HG03469 (cell line): ENCODE data around the gene PMS1.
"Not testable (repeated sequence)": the region's sequence is repeated elsewhere in the genome, so short reads cannot be mapped to it uniquely, and the experiment has no call there.

Experiments used
- ATAC-seq: cut with Tn5 transposase; IDR thresholded peaks from one replicate; pipeline ENCODE4 v1.9.1; 2021; ENCODE audit warnings: mild to moderate bottlenecking, moderate library complexity, moderate number of reproducible peaks; ENCODE audit not compliant: unreplicated experiment

PMS1 gene

GRCh38 chr2:189803431-189803830, 19.2 kb downstream of the PMS1 start:
- no peak for ATAC-seq

DNA sequence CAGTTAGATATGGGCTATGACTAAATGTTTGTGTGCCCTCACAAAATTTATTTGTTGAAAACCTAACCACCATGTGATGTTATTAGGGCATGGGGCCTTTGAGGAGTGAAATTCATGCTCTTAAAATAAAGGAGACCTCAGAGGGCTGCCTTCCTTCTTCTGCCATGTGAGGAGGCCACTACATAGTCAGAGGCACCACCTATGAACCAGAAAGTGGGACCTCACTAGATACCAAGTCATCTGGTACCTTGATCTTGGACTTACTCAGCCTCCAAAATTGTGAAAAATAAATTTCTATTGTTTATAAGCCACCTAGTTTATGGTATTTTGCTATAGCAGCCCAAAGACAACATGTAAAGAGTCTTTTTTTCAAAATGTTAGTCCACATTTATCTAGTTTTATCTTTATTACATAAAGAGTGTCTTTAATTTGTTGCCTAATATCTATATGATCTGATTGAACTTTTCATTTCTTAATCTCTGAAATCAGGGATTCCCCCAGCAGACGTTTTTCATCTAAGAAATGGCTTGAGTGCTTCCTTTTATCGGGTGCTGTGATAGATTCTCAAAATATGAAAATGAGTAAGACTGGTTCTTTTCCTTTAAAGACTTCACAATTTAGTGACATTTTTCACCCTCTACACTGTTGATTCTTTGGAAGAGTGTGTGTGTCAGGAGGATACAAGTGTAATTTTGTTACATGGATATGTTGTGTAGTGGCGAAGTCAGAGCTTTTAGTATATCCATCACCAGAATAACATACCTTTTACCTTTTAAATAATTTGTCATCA, 34.2 kb downstream of the PMS1 start:
- no peak for ATAC-seq

GRCh38 chr2:189819297-189819704, 35.1 kb downstream of the PMS1 start:
- ATAC-seq = no peak

DNA sequence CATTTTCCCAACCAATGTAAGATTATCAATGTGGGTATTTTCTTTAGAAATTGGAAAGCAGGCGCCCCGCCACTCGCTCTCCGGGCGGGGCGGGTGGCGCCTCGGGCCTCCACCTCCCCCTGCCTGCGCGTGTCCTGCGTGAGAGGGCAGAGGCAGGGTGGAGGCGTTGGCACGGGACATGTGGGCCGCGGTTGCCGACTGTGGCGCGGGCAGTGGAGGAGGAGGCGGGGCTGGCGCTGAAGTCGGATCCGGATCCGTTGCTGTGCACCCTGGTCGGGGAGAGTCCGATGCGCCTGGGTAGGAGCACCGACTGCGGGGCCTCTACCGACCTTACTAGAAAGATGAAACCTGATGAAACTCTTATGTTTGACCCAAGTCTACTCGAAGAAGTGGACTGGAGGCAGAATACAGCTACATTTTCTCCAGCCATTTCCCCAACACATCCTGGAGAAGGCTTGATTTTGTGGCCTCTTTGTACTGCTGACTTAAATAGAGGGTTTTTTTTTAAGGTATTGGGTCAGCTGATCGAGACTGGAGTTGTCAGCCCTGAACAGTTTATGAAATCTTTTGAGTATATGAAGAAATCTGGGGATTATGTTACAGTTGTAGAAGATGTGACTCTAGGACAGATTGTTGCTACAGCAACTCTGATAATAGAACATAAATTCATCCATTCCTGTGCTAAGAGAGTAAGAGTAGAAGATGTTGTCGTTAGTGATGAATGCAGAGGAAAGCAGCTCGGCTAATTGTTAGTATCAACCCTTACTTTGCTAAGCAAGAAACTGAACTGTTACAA, 37.9 kb downstream of the PMS1 start:
- no peak for ATAC-seq

- ATAC-seq = no peak
These were observed 40.6 kb downstream of the PMS1 start for GRCh38 chr2:189824694-189825396.

DNA sequence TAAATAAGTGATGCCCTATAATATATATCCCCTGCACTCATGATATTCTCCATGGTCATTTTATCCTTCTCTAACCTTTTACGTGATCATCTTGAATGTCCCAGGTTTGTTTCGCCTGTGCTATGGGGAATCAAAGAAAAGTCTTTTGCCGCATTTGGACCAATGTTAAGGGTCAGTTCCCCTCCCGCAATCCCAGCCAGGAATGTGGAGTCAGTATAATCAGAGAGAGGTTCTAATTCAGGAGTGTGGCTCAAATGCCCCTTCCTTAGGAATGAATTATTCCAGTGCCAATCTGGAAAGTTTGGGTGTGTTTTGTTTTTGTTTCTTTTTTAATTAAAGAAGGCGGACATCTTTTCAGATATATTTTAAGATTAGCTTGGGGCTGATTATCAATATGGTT, 41.8 kb downstream of the PMS1 start:
- no peak for ATAC-seq

DNA sequence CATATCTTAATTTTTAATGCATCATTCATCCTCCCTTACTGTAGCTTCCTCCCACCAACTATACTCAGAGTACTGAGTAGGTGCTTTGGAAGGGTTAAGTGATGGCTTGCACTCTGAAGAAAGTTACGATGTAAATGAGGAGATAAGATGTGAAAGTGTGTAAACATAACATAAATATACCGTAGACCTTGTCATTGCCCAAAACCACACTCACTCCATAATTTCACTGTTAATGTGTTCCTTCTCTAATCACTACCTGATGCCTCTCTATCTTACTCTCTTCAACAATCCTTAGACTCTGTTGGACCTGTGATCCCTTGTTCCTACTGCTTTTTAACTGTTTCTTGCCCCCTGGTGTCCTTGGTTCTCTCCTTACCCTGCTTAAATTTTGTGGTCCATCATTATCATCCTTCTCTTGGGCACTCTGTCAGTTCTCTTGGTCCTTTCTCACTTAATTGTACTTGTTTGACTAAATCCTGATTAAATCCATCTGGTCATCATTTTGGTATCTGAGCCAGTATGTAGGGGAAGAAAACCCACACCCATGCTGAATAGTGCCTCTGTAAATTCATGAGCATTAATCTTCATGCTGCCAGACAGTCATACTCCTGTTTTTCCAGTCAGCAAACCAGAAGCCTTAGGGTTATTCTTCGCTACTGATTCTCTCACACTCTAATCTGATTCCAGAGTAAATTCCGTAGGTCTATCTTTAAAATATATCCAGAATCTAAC, 45.0 kb downstream of the PMS1 start:
- ATAC-seq = no peak

GRCh38 chr2:189830510-189830909, 46.3 kb downstream of the PMS1 start:
- ATAC-seq = no peak

DNA sequence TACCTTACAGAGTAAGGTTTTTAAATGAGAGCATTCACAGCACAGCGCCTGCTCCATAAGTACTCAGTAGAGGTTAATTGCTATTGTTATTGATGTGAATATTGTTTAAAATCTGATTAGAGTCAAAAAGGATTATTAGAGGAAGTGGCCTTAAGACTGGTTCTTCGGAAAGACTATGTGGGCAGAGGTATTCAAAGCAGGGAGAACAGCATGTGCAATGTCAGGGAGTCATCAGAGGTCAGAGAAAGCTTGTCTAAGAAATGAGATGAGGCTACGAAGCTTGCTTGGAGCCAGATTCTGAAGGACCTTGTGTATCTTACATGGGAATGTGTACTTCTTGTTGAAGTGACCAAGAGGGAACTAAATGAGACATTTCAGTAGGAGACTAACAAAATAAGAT, 49.8 kb downstream of the PMS1 start:
- peak; percentile 56 for ATAC-seq

- not testable (repeated sequence) for ATAC-seq
These were observed 50.4 kb downstream of the PMS1 start for GRCh38 chr2:189834642-189835041.

DNA sequence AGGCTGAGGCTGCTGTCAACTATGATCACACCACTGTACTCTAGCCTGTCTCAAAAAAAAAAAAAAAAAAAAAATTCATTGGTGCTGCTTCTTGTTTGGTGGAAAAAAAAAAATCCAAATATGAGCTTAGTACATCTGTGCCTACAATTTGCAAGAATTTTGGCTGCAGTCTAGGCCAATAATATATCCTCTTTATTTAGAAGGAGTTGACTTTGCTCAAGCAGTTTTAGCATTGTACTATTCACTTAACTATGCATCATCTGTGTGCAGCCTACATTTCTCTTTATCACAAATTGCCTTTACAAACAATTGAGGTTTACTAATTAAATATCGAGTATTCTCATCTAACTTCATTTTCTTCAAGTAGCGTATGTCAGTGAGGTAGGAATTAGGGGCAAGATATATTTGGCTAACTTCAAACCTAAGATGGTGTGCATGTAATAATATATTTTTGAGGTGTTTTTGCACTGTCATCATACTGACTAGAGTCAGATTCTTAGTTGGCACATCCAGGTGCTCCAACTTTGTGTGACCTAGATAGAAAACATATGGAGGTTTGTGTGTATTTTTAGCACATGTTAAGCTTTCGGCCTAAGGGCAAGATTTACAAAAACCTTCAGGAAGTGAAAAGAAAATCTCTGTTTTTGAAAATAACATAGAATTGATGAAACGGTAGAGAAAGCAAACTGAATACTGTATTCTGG, 51.8 kb downstream of the PMS1 start:
- ATAC-seq = no peak

DNA sequence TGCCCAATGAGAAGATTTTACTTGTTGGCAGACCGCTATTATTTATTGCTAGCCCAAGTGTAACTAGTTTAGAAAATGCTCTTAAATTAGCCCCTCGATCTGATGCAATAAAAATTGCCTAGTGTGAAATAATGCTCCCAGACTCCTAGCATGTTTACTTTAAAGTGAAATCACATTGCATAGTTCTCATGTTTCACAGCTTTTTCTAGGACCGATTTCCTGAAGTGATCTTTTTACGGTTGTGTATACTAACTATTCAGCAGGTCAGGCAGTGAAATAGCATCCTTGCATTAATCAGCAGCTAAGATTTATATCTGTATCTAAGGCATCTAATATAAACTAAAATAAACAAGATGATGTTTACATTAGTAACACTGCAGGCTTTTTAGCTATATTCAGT, 52.4 kb downstream of the PMS1 start:
- no peak for ATAC-seq

GRCh38 chr2:189837326-189837725, 53.1 kb downstream of the PMS1 start:
- ATAC-seq = no peak

DNA sequence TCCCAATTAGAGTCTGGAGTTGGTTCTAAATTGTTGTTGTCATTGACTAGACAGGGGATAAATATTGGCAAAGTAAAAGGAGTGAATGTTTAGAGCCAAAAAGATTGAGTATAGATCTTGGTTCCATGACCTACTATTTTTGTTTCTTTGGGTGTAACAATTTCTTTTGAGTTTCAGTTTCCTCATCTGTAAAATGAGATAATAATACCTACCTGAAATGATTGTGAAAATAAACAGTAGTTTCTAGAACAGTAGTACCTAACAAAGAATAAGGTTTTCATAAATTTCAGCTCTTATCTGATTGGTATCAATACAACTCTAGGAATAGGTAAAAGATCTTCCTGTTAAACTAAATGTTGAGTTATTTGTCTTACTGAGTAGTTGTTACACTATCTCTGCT, 56.8 kb downstream of the PMS1 start:
- ATAC-seq = no peak

- no peak for ATAC-seq
These were observed 64.0 kb downstream of the PMS1 start for GRCh38 chr2:189848276-189848675.

GRCh38 chr2:189849550-189849949, 65.3 kb downstream of the PMS1 start:
- ATAC-seq = no peak

DNA sequence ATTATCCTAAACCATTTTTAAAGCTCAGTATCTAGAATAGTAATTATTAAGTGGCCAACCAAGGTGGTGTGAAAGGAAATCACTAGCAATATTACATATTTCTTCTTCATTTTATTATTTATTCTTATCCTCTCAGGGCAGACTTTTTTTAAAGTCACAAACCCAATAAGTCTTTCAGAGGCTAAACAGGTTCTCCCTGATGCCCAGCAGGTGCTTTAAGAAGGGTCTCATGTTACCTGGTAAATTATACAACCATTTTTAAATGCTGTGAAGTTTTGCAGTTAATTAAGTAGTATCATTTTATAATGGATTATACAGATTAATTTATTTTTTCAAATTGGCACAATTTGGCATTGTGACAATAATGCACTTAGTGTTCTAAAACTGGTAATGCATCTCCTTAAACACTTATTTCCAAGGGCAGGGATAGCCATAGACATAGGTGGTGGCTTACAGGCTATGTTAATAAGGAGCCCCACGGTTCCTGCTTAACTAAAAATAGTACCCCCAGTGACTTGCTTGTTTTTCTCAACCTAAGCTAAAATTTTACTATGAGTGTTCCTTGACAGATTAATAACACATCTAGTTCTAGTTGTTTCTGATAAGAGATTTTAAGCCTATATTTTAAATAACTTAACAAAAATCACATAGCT, 67.0 kb downstream of the PMS1 start:
- ATAC-seq = no peak

DNA sequence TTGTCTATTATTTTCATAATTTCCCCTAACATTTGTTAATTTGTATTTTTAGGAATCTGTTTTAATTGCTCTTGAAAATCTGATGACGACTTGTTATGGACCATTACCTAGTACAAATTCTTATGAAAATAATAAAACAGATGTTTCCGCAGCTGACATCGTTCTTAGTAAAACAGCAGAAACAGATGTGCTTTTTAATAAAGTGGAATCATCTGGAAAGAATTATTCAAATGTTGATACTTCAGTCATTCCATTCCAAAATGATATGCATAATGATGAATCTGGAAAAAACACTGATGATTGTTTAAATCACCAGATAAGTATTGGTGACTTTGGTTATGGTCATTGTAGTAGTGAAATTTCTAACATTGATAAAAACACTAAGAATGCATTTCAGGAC, 69.9 kb downstream of the PMS1 start:
- ATAC-seq = no peak

DNA sequence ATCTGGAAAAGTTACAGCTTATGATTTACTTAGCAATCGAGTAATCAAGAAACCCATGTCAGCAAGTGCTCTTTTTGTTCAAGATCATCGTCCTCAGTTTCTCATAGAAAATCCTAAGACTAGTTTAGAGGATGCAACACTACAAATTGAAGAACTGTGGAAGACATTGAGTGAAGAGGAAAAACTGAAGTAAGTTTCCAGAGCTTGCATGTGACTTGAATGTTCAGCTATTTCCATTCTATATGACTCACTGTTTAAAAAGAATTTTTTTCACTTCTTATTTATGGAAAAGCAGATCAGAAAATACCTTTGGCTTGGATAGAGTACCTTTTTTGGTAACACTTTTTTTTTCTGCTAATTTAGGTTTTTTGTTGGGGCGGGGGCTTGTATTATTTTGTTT, 70.7 kb downstream of the PMS1 start:
- ATAC-seq = no peak

DNA sequence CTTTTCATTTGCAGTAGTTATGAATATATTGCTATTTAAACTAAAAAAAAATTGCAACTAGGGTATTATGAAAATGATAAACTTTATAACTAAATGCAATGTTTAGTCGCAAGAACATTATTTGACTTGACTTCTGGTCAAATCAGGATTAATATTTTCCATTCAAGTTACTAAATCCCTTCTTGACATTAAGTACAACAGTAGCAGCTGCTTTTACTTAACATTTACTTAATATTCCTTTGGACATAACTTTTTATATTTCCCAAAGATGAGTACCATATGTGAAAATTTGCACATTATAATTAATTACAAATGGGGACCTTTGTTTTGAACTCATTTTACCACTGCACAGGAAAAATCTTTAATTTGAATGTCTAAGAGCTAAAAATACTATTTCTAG, 74.0 kb downstream of the PMS1 start:
- no peak for ATAC-seq
